Neural cell (in vitro differentiated cells): Measurements from ENCODE around the gene CYP4A22. TPM values are rescaled to one million over a fixed set of nuclear protein-coding genes. Genes with fewer than 3 reads are reported as not detected.

Experiments used
- H2AFZ ChIP-seq: fragments of 200-600, 300-800 bp; sonication (generic), shearing (Covaris generic); 2 replicates; pipeline ENCODE4 v1.6.0; 2014; ENCODE audit warnings: low read depth, mild to moderate bottlenecking, antibody characterized with exemption, low read length, moderate library complexity
- H3F3A ChIP-seq: fragments of 200-600 bp; shearing (Covaris generic); 2 replicates; pipeline ENCODE4 v1.6.1; 2016; ENCODE audit warnings: mild to moderate bottlenecking, moderate library complexity, mixed read lengths, antibody characterized with exemption, low read length; ENCODE audit not compliant: insufficient read depth, poor library complexity, severe bottlenecking
- H3K27ac ChIP-seq: fragments of 200-600, 300-800 bp; sonication (generic), shearing (Covaris generic); 2 replicates; pipeline ENCODE4 v1.5.1; 2014; ENCODE audit warnings: mild to moderate bottlenecking, low read length, moderate library complexity
- H3K27me3 ChIP-seq: fragments of 300-800, 200-600 bp; sonication (generic), shearing (Covaris generic); 2 replicates; pipeline ENCODE4 v1.6.0; 2014; ENCODE audit warnings: mild to moderate bottlenecking, low read depth, low read length, moderate library complexity; ENCODE audit not compliant: insufficient read depth
- H3K36me3 ChIP-seq: fragments of 300-800, 200-600 bp; sonication (generic), shearing (Covaris generic); 2 replicates; pipeline ENCODE4 v1.5.1; 2014; ENCODE audit warnings: mild to moderate bottlenecking, antibody characterized with exemption, low read length, moderate library complexity; ENCODE audit not compliant: insufficient read depth
- H3K4me2 ChIP-seq: fragments of 300-800, 200-600 bp; sonication (generic), shearing (Covaris generic); 2 replicates; pipeline ENCODE4 v1.6.0; 2014; ENCODE audit warnings: mild to moderate bottlenecking, low read length
- H3K4me3 ChIP-seq: fragments of 300-800, 200-600 bp; sonication (generic), shearing (Covaris generic); 2 replicates; pipeline ENCODE4 v1.5.1; 2014; ENCODE audit warnings: mild to moderate bottlenecking, low read length, moderate library complexity
- H3K79me2 ChIP-seq: fragments of 200-600 bp; shearing (Covaris generic); replicated peaks from 2 replicates; pipeline ENCODE4 v1.6.0; 2014; ENCODE audit warnings: mild to moderate bottlenecking, low read length, moderate library complexity; ENCODE audit not compliant: insufficient read depth
- H3K9ac ChIP-seq: fragments of 300-800, 200-600 bp; sonication (generic), shearing (Covaris generic); 2 replicates; pipeline ENCODE4 v1.6.1; 2016; ENCODE audit warnings: mild to moderate bottlenecking, low read length, mixed read lengths
- H3K9me2 ChIP-seq: fragments of 200-600 bp; shearing (Covaris generic); 2 replicates; pipeline ENCODE4 v1.6.1; 2016; ENCODE audit warnings: mild to moderate bottlenecking, low read length, mixed read lengths; ENCODE audit not compliant: insufficient read depth
- H3K9me3 ChIP-seq: fragments of 200-600, 300-800 bp; sonication (generic), shearing (Covaris generic); 2 replicates; pipeline ENCODE4 v1.6.1; 2016; ENCODE audit warnings: mild to moderate bottlenecking, mixed run types, low read length, moderate library complexity, mixed read lengths
- H4K20me1 ChIP-seq: fragments of 200-600 bp; shearing (Covaris generic); 2 replicates; pipeline ENCODE4 v1.6.1; 2016; ENCODE audit warnings: mild to moderate bottlenecking, mixed run types; ENCODE audit not compliant: insufficient read depth
- CTCF ChIP-seq: fragments of 450-650 bp; IDR thresholded peaks from 2 replicates; pipeline ENCODE4 v1.5.1; 2014; ENCODE audit warnings: antibody characterized with exemption, mild to moderate bottlenecking, moderate library complexity; ENCODE audit not compliant: poor library complexity, severe bottlenecking
- EP300 ChIP-seq: fragments of 450-650 bp; conservative IDR thresholded peaks from 2 replicates; pipeline ENCODE4 v1.6.1; 2014; ENCODE audit warnings: antibody characterized with exemption, mild to moderate bottlenecking, moderate library complexity; ENCODE audit not compliant: poor library complexity, severe bottlenecking
- EZH2 ChIP-seq: fragments of 200-600, 300-800 bp; shearing (Covaris generic), sonication (generic); IDR thresholded peaks from 2 replicates; pipeline ENCODE4 v1.6.1; 2014; ENCODE audit warnings: antibody characterized with exemption, low read length, borderline replicate concordance, mild to moderate bottlenecking; ENCODE audit not compliant: insufficient read depth, poor library complexity, severe bottlenecking
- MXI1 ChIP-seq: fragments of 450-650 bp; conservative IDR thresholded peaks from 2 replicates; pipeline ENCODE4 v1.6.1; 2014; ENCODE audit warnings: antibody characterized with exemption, mild to moderate bottlenecking; ENCODE audit not compliant: poor library complexity, severe bottlenecking
- POLR2AphosphoS5 ChIP-seq: IDR thresholded peaks from 2 replicates; pipeline ENCODE4 v1.6.1; 2012
- RAD21 ChIP-seq: fragments of 450-650 bp; conservative IDR thresholded peaks from 2 replicates; pipeline ENCODE4 v1.6.1; 2014; ENCODE audit warnings: antibody characterized with exemption, mild to moderate bottlenecking, moderate library complexity
- REST ChIP-seq: IDR thresholded peaks from 2 replicates; pipeline ENCODE4 v1.6.1; 2012; ENCODE audit warnings: borderline replicate concordance
- SMC3 ChIP-seq: fragments of 450-650 bp; conservative IDR thresholded peaks from 2 replicates; pipeline ENCODE4 v1.6.1; 2014; ENCODE audit warnings: antibody characterized with exemption, mild to moderate bottlenecking, moderate library complexity; ENCODE audit not compliant: poor library complexity
- TAF1 ChIP-seq: IDR thresholded peaks from 2 replicates; pipeline ENCODE4 v1.6.1; 2012; ENCODE audit warnings: low read depth
- polyA plus RNA-seq: library from polyadenylated mRNA; depleted of rRNA; stranded (reverse); fragments of >200 nt; gene quantifications from 2 replicates; pipeline ENCODE4 v1.2.3, GENCODE V29; 2014

The CYP4A22 gene
- polyA plus RNA-seq, 1 donor from 2014 or later = not detected

- H2AFZ ChIP-seq = no peak overlapping the region
- no peak overlapping the region for H3K4me2 ChIP-seq
- H3K27me3 ChIP-seq = peaks cover 12% of the 10 kb centered on the region
- no peaks in the 10 kb centered on the region for H3K79me2 ChIP-seq
- no peaks in the 10 kb centered on the region for H4K20me1 ChIP-seq
- H3F3A ChIP-seq = no peaks in the 10 kb centered on the region
- H3K9ac ChIP-seq = no peak overlapping the region
- TF ChIP-seq REST (no peak), SMC3 (no peak), TAF1 (no peak), RAD21 (no peak), POLR2AphosphoS5 (no peak), MXI1 (no peak), EZH2 (no peak), EP300 (no peak), CTCF (no peak)
- H3K27ac ChIP-seq = no peak overlapping the region
- no peak overlapping the region for H3K4me3 ChIP-seq
- no peaks in the 10 kb centered on the region for H3K36me3 ChIP-seq
- H3K9me2 ChIP-seq = no peaks in the 10 kb centered on the region
- no peaks in the 10 kb centered on the region for H3K9me3 ChIP-seq
Measured at GRCh38 chr1:47182676-47183235, 45.5 kb downstream of the CYP4A22 start.

- H3K9ac ChIP-seq = no peak overlapping the region
- H3K4me3 ChIP-seq = no peak overlapping the region
- no peaks in the 10 kb centered on the region for H3K9me2 ChIP-seq
- H3K27me3 ChIP-seq = peaks cover 12% of the 10 kb centered on the region
- no peak overlapping the region for H2AFZ ChIP-seq
- no peak overlapping the region for H3K27ac ChIP-seq
- H3K36me3 ChIP-seq = no peaks in the 10 kb centered on the region
- TF ChIP-seq POLR2AphosphoS5 (no peak), EP300 (no peak), TAF1 (no peak), REST (no peak), EZH2 (no peak), SMC3 (no peak), RAD21 (no peak), CTCF (no peak), MXI1 (no peak)
- no peaks in the 10 kb centered on the region for H3F3A ChIP-seq
- no peak overlapping the region for H3K4me2 ChIP-seq
- H3K79me2 ChIP-seq = no peaks in the 10 kb centered on the region
- no peaks in the 10 kb centered on the region for H3K9me3 ChIP-seq
- no peaks in the 10 kb centered on the region for H4K20me1 ChIP-seq
Measured at GRCh38 chr1:47183308-47184089, 46.3 kb downstream of the CYP4A22 start.
